Ishikawa (cell line): ENCODE results near the gene KATNIP.

Experiments
- CEBPB ChIP-seq: IDR thresholded peaks from 2 replicates; pipeline ENCODE4 v1.6.1; 2012
- EP300 ChIP-seq: IDR thresholded peaks from 2 replicates; pipeline ENCODE4 v1.6.1; 2012; ENCODE audit warnings: borderline replicate concordance
- RAD21 ChIP-seq: IDR thresholded peaks from 2 replicates; pipeline ENCODE4 v1.6.1; 2012; ENCODE audit warnings: low read depth
- TAF1 ChIP-seq: IDR thresholded peaks from 2 replicates; pipeline ENCODE4 v1.6.1; 2012; ENCODE audit warnings: low read depth, mild to moderate bottlenecking
- TF ChIP-seq, protein P1 (sequence below): IDR thresholded peaks from 2 replicates; pipeline ENCODE4 v1.6.1; 2012; ENCODE audit warnings: low read depth, mild to moderate bottlenecking

DNA sequence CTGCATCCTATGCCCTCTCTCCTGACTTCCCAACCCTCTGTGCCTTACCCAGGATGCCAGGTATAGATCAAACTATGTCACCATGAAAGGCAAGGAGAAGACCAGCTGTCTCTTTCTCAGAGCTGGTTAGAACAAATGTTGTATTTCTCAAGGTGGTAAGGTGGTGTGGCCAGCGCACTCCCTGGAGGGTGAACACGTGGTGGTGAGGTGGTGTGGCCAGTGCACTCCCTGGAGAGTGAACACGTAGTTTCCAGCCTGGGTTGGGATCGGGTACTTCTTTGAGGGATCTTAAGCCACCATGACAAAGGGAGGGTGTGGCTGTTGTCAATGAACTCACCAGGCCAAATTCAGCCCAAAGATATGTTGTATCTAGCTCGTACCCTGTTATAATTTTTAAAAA is 26.8 kb downstream of the KATNIP start:
- TF ChIP-seq EP300 (no peak), CEBPB (no peak), RAD21 (no peak), TAF1 (no peak)
- TF ChIP-seq, protein P1, sequence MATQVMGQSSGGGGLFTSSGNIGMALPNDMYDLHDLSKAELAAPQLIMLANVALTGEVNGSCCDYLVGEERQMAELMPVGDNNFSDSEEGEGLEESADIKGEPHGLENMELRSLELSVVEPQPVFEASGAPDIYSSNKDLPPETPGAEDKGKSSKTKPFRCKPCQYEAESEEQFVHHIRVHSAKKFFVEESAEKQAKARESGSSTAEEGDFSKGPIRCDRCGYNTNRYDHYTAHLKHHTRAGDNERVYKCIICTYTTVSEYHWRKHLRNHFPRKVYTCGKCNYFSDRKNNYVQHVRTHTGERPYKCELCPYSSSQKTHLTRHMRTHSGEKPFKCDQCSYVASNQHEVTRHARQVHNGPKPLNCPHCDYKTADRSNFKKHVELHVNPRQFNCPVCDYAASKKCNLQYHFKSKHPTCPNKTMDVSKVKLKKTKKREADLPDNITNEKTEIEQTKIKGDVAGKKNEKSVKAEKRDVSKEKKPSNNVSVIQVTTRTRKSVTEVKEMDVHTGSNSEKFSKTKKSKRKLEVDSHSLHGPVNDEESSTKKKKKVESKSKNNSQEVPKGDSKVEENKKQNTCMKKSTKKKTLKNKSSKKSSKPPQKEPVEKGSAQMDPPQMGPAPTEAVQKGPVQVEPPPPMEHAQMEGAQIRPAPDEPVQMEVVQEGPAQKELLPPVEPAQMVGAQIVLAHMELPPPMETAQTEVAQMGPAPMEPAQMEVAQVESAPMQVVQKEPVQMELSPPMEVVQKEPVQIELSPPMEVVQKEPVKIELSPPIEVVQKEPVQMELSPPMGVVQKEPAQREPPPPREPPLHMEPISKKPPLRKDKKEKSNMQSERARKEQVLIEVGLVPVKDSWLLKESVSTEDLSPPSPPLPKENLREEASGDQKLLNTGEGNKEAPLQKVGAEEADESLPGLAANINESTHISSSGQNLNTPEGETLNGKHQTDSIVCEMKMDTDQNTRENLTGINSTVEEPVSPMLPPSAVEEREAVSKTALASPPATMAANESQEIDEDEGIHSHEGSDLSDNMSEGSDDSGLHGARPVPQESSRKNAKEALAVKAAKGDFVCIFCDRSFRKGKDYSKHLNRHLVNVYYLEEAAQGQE, result no peak
